Measurements from ENCODE around the gene TMEM130.

- TF ChIP-seq CTCF (IDR thresholded peaks at IDR 0.05) (no peak), POLR2A (IDR thresholded peaks at IDR 0.05) (no peak), POLR2AphosphoS5 (IDR thresholded peaks at IDR 0.05) (no peak)
Measured at GRCh38 chr7:98815313-98815712, 54.5 kb downstream of the TMEM130 start.

All from upper lobe of left lung (tissue), 4 donors.